Epithelial cell of proximal tubule (primary cell): Measurements from ENCODE around the gene ASIC1. TPM values are rescaled to one million over a fixed set of nuclear protein-coding genes. Genes with fewer than 3 reads are reported as not detected.
A peak's percentile ranks its signal among the peaks of the same experiment; 100 is the strongest.
"Not testable (repeated sequence)": the region's sequence is repeated elsewhere in the genome, so short reads cannot be mapped to it uniquely, and the experiment has no call there.

Source experiments
- DNase-seq: peaks from one replicate; pipeline ENCODE4 v3.0.0-alpha.2; 2011; ENCODE audit warnings: low read depth
- H3K4me3 ChIP-seq: 2 replicates; pipeline ENCODE4 v1.5.1; 2011; ENCODE audit warnings: low read depth, mild to moderate bottlenecking, low read length
- CTCF ChIP-seq: conservative IDR thresholded peaks from 2 replicates; pipeline ENCODE4 v1.5.1; 2012; ENCODE audit warnings: low read depth, mild to moderate bottlenecking, low read length
- total RNA-seq: library from RNA; depleted of rRNA; stranded (reverse); fragments of >200 nt; gene quantifications from 2 replicates; pipeline ENCODE4 v1.2.3, GENCODE V29; 2015

Gene ASIC1
- total RNA-seq, 1 donor from 2014 or later: 4.0 TPM

GRCh38 chr12:50026691-50027090 is 30.7 kb upstream of the ASIC1 start:
- no peak for TF ChIP-seq CTCF
- no peak overlapping the region for H3K4me3 ChIP-seq
- DNase-seq: no peak

GRCh38 chr12:50030449-50030848 is 26.9 kb upstream of the ASIC1 start:
- not testable (repeated sequence) for DNase-seq

GRCh38 chr12:50032515-50032853 is 24.9 kb upstream of the ASIC1 start:
- no peak for DNase-seq
- H3K4me3 ChIP-seq: peak overlapping the region; percentile 35
- no peak for TF ChIP-seq CTCF

More at GRCh38 chr12:50030449-50030848, 26.9 kb upstream of the ASIC1 start:
- H3K4me3 ChIP-seq: not testable (repeated sequence)

GRCh38 chr12:50032854-50033581 is 24.4 kb upstream of the ASIC1 start:
- no peak for DNase-seq
- peak overlapping the region; percentile 35 for H3K4me3 ChIP-seq
- no peak for TF ChIP-seq CTCF

- no peak for DNase-seq
- TF ChIP-seq CTCF: no peak
Observed at GRCh38 chr12:50038336-50038735, 19.1 kb upstream of the ASIC1 start.

GRCh38 chr12:50039151-50039835 is 18.1 kb upstream of the ASIC1 start:
- peak; percentile 93 for TF ChIP-seq CTCF
- H3K4me3 ChIP-seq: no peak overlapping the region
- no peak for DNase-seq

More at GRCh38 chr12:50038336-50038735, 19.1 kb upstream of the ASIC1 start:
- H3K4me3 ChIP-seq: no peak overlapping the region

- no peak for TF ChIP-seq CTCF
- H3K4me3 ChIP-seq: no peak overlapping the region
- no peak for DNase-seq
Observed at GRCh38 chr12:50040657-50041056, 16.7 kb upstream of the ASIC1 start.
